Trophoblast cell (in vitro differentiated cells and primary cell): ENCODE results near the gene DSEL.

Experiments used
- DNase-seq, 2 donors: peaks; one replicate each; pipeline ENCODE4 v3.0.0-alpha.2; 2016
- H2AFZ ChIP-seq: 2 replicates; pipeline ENCODE4 v1.6.1; 2013; ENCODE audit warnings: low read length, moderate library complexity, mild to moderate bottlenecking; ENCODE audit not compliant: insufficient read depth, poor library complexity
- H2AK5ac ChIP-seq: 2 replicates; pipeline ENCODE4 v1.6.1; 2013; ENCODE audit warnings: mild to moderate bottlenecking, low read length
- H2BK120ac ChIP-seq: 2 replicates; pipeline ENCODE4 v1.6.1; 2013; ENCODE audit warnings: low read length, mild to moderate bottlenecking, moderate library complexity; ENCODE audit not compliant: insufficient read depth, poor library complexity
- H2BK12ac ChIP-seq: 2 replicates; pipeline ENCODE4 v1.6.1; 2013; ENCODE audit warnings: mild to moderate bottlenecking, low read length, moderate library complexity
- H2BK5ac ChIP-seq: 2 replicates; pipeline ENCODE4 v1.6.1; 2013; ENCODE audit warnings: low read length, low read depth, moderate library complexity, mild to moderate bottlenecking; ENCODE audit not compliant: poor library complexity
- H3K14ac ChIP-seq: 2 replicates; pipeline ENCODE4 v1.6.1; 2013; ENCODE audit warnings: mild to moderate bottlenecking, low read length
- H3K18ac ChIP-seq: 2 replicates; pipeline ENCODE4 v1.6.1; 2013; ENCODE audit warnings: mild to moderate bottlenecking, low read length
- H3K23ac ChIP-seq: 2 replicates; pipeline ENCODE4 v1.6.1; 2013; ENCODE audit warnings: low read length
- H3K27ac ChIP-seq: 2 replicates; pipeline ENCODE4 v1.5.1; 2013; ENCODE audit warnings: low read depth, mild to moderate bottlenecking, inconsistent platforms, low read length, moderate library complexity
- H3K27me3 ChIP-seq: 2 replicates; pipeline ENCODE4 v1.6.1; 2013; ENCODE audit warnings: inconsistent platforms, mild to moderate bottlenecking, low read length, moderate library complexity; ENCODE audit not compliant: insufficient read depth
- H3K36me3 ChIP-seq, 2 experiments: 1 replicate in 1 of 2; 2 replicates in 1 of 2; pipeline ENCODE4 v1.6.1; 2013; ENCODE audit warnings: low read length in 2 of 2, mild to moderate bottlenecking in 2 of 2, moderate library complexity in 1 of 2; ENCODE audit not compliant: insufficient read depth in 2 of 2, control insufficient read depth in 1 of 2
- H3K4ac ChIP-seq: 2 replicates; pipeline ENCODE4 v1.6.1; 2013; ENCODE audit warnings: low read depth, mild to moderate bottlenecking, low read length, moderate library complexity
- H3K4me1 ChIP-seq, 2 experiments: 1 replicate in 1 of 2; 2 replicates in 1 of 2; pipeline ENCODE4 v1.6.1; 2013; ENCODE audit warnings: low read length in 2 of 2, mild to moderate bottlenecking in 2 of 2, moderate library complexity in 1 of 2; ENCODE audit not compliant: insufficient read depth in 2 of 2, control insufficient read depth in 1 of 2
- H3K4me2 ChIP-seq: 2 replicates; pipeline ENCODE4 v1.6.1; 2013; ENCODE audit warnings: inconsistent platforms, mild to moderate bottlenecking, low read length, moderate library complexity
- H3K4me3 ChIP-seq: 2 replicates; pipeline ENCODE4 v1.5.1; 2013; ENCODE audit warnings: mild to moderate bottlenecking, low read depth, low read length, inconsistent platforms
- H3K79me1 ChIP-seq: one replicate; pipeline ENCODE4 v1.6.1; 2013; ENCODE audit warnings: low read length
- H3K79me2 ChIP-seq: 2 replicates; pipeline ENCODE4 v1.6.1; 2013; ENCODE audit warnings: low read length, mild to moderate bottlenecking; ENCODE audit not compliant: control insufficient read depth, insufficient read depth, poor library complexity
- H3K9ac ChIP-seq: 2 replicates; pipeline ENCODE4 v1.6.1; 2013; ENCODE audit warnings: mild to moderate bottlenecking, low read length
- H3K9me3 ChIP-seq: 2 replicates; pipeline ENCODE4 v1.6.1; 2013; ENCODE audit warnings: low read depth, mild to moderate bottlenecking, control low read depth, inconsistent platforms, low read length; ENCODE audit not compliant: insufficient read depth
- H4K12ac ChIP-seq: 2 replicates; pipeline ENCODE4 v1.6.1; 2013; ENCODE audit warnings: low read depth, mild to moderate bottlenecking, low read length, moderate library complexity
- H4K8ac ChIP-seq: 2 replicates; pipeline ENCODE4 v1.6.1; 2013; ENCODE audit warnings: low read depth, mild to moderate bottlenecking, low read length, moderate library complexity
- H4K91ac ChIP-seq: one replicate; pipeline ENCODE4 v1.6.1; 2013; ENCODE audit warnings: low read depth, mild to moderate bottlenecking, low read length, moderate library complexity
- WGBS: extraction: QIAGEN DNeasy Blood & Tissue Kit; methylation state at CpG from one replicate; pipeline ENCODE4 v1.1.7; 2013; ENCODE audit warnings: missing lambda C conversion rate; ENCODE audit not compliant: insufficient read length, insufficient coverage; ENCODE audit errors: extremely low coverage; 5-methylcytosine and 5-hydroxymethylcytosine counted together

The DSEL gene

GRCh38 chr18:67504739-67505138 lies 11.8 kb downstream of the DSEL start:
- Histone ChIP-seq H3K9me3 (no peaks in the 10 kb centered on the region), H2BK5ac (no peak overlapping the region), H3K14ac (no peak overlapping the region), H2AFZ (no peak overlapping the region), H3K27me3 (no peaks in the 10 kb centered on the region), H3K4me2 (no peak overlapping the region), H3K27ac (no peak overlapping the region), H3K18ac (no peak overlapping the region), H3K9ac (no peak overlapping the region), H3K36me3 (no peaks in the 10 kb centered on the region), H3K79me2 (no peaks in the 10 kb centered on the region), H2BK12ac (no peak overlapping the region), H4K12ac (no peak overlapping the region), H4K8ac (no peak overlapping the region), H3K79me1 (no peaks in the 10 kb centered on the region), H2AK5ac (no peak overlapping the region), H3K23ac (no peak overlapping the region), H3K4ac (no peak overlapping the region), H4K91ac (no peak overlapping the region), H2BK120ac (no peak overlapping the region), H3K4me1 (no peaks in the 10 kb centered on the region), H3K4me3 (no peak overlapping the region)
- no peak for DNase-seq
- no CpG with 5 or more reads among the region's 1 CpG for WGBS

GRCh38 chr18:67500522-67501205 lies 15.9 kb downstream of the DSEL start:
- Histone ChIP-seq H3K4me1 (no peaks in the 10 kb centered on the region), H3K36me3 (no peaks in the 10 kb centered on the region), H3K4ac (no peak overlapping the region), H2AK5ac (no peak overlapping the region), H2BK12ac (no peak overlapping the region), H3K23ac (no peak overlapping the region), H3K4me3 (no peak overlapping the region), H2BK5ac (no peak overlapping the region), H3K14ac (no peak overlapping the region), H2AFZ (no peak overlapping the region), H3K27ac (no peak overlapping the region), H3K9me3 (no peaks in the 10 kb centered on the region), H4K12ac (no peak overlapping the region), H3K79me2 (no peaks in the 10 kb centered on the region), H3K4me2 (no peak overlapping the region), H3K18ac (no peak overlapping the region), H3K9ac (no peak overlapping the region), H3K27me3 (no peaks in the 10 kb centered on the region), H4K91ac (no peak overlapping the region), H4K8ac (no peak overlapping the region), H2BK120ac (no peak overlapping the region), H3K79me1 (no peaks in the 10 kb centered on the region)
- no CpG with 5 or more reads among the region's 3 CpGs for WGBS
- DNase-seq: no peak

GRCh38 chr18:67496469-67496868 lies 20.1 kb downstream of the DSEL start:
- H3K27me3 ChIP-seq: no peaks in the 10 kb centered on the region
- H3K14ac ChIP-seq: no peak overlapping the region
- no peak overlapping the region for H3K4me2 ChIP-seq
- no peak overlapping the region for H3K23ac ChIP-seq
- H4K12ac ChIP-seq: no peak overlapping the region
- H4K91ac ChIP-seq: no peak overlapping the region
- H3K18ac ChIP-seq: no peak overlapping the region
- no peak overlapping the region for H3K4ac ChIP-seq
- no CpG with 5 or more reads among the region's 4 CpGs for WGBS
- no peak overlapping the region for H3K9ac ChIP-seq
- no peak overlapping the region for H4K8ac ChIP-seq
- H2BK5ac ChIP-seq: no peak overlapping the region
- no peak overlapping the region for H2AFZ ChIP-seq
- no peak overlapping the region for H3K4me3 ChIP-seq
- no peaks in the 10 kb centered on the region for H3K36me3 ChIP-seq
- no peak overlapping the region for H2BK12ac ChIP-seq
- no peak overlapping the region for H2BK120ac ChIP-seq
- DNase-seq: no peak
- no peaks in the 10 kb centered on the region for H3K9me3 ChIP-seq
- no peaks in the 10 kb centered on the region for H3K79me1 ChIP-seq
- no peaks in the 10 kb centered on the region for H3K4me1 ChIP-seq
- H2AK5ac ChIP-seq: no peak overlapping the region
- no peak overlapping the region for H3K27ac ChIP-seq
- H3K79me2 ChIP-seq: no peaks in the 10 kb centered on the region

- no peak overlapping the region for H2BK120ac ChIP-seq
- H3K36me3 ChIP-seq: no peaks in the 10 kb centered on the region
- H2BK12ac ChIP-seq: no peak overlapping the region
These were observed 30.0 kb downstream of the DSEL start for GRCh38 chr18:67486534-67486933.

More at GRCh38 chr18:67486534-67486933, 30.0 kb downstream of the DSEL start:
- Histone ChIP-seq H3K4me1 (no peaks in the 10 kb centered on the region), H3K23ac (no peak overlapping the region), H3K18ac (no peak overlapping the region), H3K27ac (no peak overlapping the region), H3K9ac (no peak overlapping the region), H3K27me3 (no peaks in the 10 kb centered on the region), H3K79me2 (no peaks in the 10 kb centered on the region), H3K4ac (no peak overlapping the region), H3K14ac (no peak overlapping the region), H4K91ac (no peak overlapping the region), H3K4me2 (no peak overlapping the region), H2BK5ac (no peak overlapping the region), H3K9me3 (no peaks in the 10 kb centered on the region), H4K12ac (no peak overlapping the region), H4K8ac (no peak overlapping the region), H2AFZ (no peak overlapping the region), H2AK5ac (no peak overlapping the region), H3K4me3 (no peak overlapping the region), H3K79me1 (no peaks in the 10 kb centered on the region)
- DNase-seq: no peak
